ENCODE results near the gene CTPS1.
A peak's percentile ranks its signal among the peaks of the same experiment; 100 is the strongest.

DNA sequence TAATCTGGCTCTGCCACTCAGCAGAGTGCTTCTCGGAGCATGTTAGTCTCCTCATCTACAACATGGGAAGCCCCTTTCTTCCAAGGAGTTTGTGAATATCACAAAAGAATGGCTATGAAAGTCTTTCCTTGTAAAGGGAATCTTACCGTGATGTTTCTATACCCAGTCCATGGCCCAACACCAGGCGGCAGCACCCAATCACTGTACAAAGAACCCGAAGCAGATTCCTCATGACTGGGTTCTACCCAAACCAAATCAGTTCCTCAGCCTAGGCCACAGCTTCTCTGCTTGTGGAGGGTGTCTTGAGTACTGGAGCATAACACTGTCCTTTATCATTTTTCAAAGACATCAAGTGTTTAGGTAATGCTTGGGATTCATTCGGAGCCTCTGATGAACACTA, 58.6 kb downstream of the CTPS1 start:
- peak in 2 of 3 experiments; percentile 17 to 27 for TF ChIP-seq CTCF (optimal IDR thresholded peaks at IDR 0.05 in 1 of 3, IDR thresholded peaks at IDR 0.05 in 1 of 3, conservative IDR thresholded peaks at IDR 0.05 in 1 of 3; ENCODE audit: extremely low read depth in 1 of 3, insufficient read depth in 2 of 3, low read length in 3 of 3)
- no peak for TF ChIP-seq EZH2 (IDR thresholded peaks at IDR 0.05; ENCODE audit: low read length)

Measured in keratinocyte (primary cell).